K562 (cell line): ENCODE data around the gene MED13L. TPM values are rescaled to one million over a fixed set of nuclear protein-coding genes. Genes with fewer than 3 reads are reported as not detected.

Experiments
- ATAC-seq: fragments of 200-7000 bp; cut with Tn5 transposase; 3 replicates; pipeline ENCODE4 v1.9.1; 2020; ENCODE audit warnings: moderate library complexity
- BruUV-seq: library from RNA; stranded (reverse); fragments of 400-500 nt; replicated peaks from 2 replicates; lab custom pipeline; 2021; lab: Mats Ljungman, UMichigan
- CTCF ChIA-PET: fragments of 300-600 bp; formaldehyde crosslinking; extraction: SDS; loops from one replicate; lab custom pipeline; 2021; ENCODE audit warnings: low intra/inter-chr PET ratio; lab: Yijun Ruan, JAX
- POLR2A ChIA-PET: fragments of 300-600, 350-650 bp; sonication (Branson Sonifier 250); formaldehyde crosslinking; extraction: SDS; loops from one replicate; lab custom pipeline; 2021; ENCODE audit warnings: antibody characterized with exemption, inconsistent platforms; lab: Yijun Ruan, JAX
- DNase-seq, 4 experiments: peaks; one replicate each; pipeline versions ENCODE4 v3.0.0 to v3.0.0-alpha.2; 2011 to 2018; ENCODE audit warnings: low spot score in 3 of 4, mixed read lengths in 3 of 4; ENCODE audit errors: extremely low read depth in 1 of 4
- FAIRE-seq: peaks from 2 replicates; lab custom pipeline; 2011; peaks lifted over from hg19 to GRCh38; lab: Jason Lieb, UNC
- H2AFZ ChIP-seq: 2 replicates; pipeline ENCODE4 v1.6.0; 2011; ENCODE audit warnings: low read depth, low read length, control low read depth, inconsistent platforms
- H3K27ac ChIP-seq: fragments of 200-600 bp; 3 replicates; pipeline ENCODE4 v1.8.0; 2011; ENCODE audit warnings: low read depth, mild to moderate bottlenecking, control low read depth, inconsistent platforms, low read length, moderate library complexity, mixed read lengths; ENCODE audit errors: extremely low read depth
- H3K27me3 ChIP-seq, 2 experiments: fragments of 300-600 bp in 1 of 2; 2 replicates in 1 of 2; 3 replicates in 1 of 2; pipeline versions ENCODE4 v1.6.0 to v1.8.0; 2011; ENCODE audit warnings: inconsistent platforms in 2 of 2, low read length in 2 of 2, mild to moderate bottlenecking in 1 of 2, mixed read lengths in 1 of 2, moderate library complexity in 1 of 2; ENCODE audit not compliant: control insufficient read depth in 2 of 2, insufficient read depth in 2 of 2
- H3K36me3 ChIP-seq: fragments of 300-600 bp; 3 replicates; pipeline ENCODE4 v1.8.0; 2011; ENCODE audit warnings: mild to moderate bottlenecking, low read length, inconsistent platforms; ENCODE audit not compliant: control insufficient read depth, insufficient read depth
- H3K4me1 ChIP-seq, 2 experiments: fragments of 200-600 bp in 1 of 2; replicated peaks in 1 of 2; 2 replicates in 1 of 2; 3 replicates in 1 of 2; pipeline versions ENCODE4 v1.5.1 to v1.8.0; 2011; ENCODE audit warnings: inconsistent platforms in 2 of 2, low read length in 2 of 2, mild to moderate bottlenecking in 1 of 2, mixed read lengths in 1 of 2, moderate library complexity in 1 of 2; ENCODE audit not compliant: control insufficient read depth in 2 of 2, insufficient read depth in 2 of 2
- H3K4me2 ChIP-seq: 2 replicates; pipeline ENCODE4 v1.6.1; 2011; ENCODE audit warnings: low read length, control low read depth, inconsistent platforms, mixed read lengths; ENCODE audit not compliant: insufficient read depth
- H3K4me3 ChIP-seq: fragments of 200-600 bp; sonication (generic), shearing (Covaris generic); 2 replicates; pipeline ENCODE4 v1.5.1; 2016; ENCODE audit warnings: control low read depth, inconsistent platforms
- H3K79me2 ChIP-seq: fragments of 200-600 bp; 3 replicates; pipeline ENCODE4 v1.8.0; 2011; ENCODE audit warnings: low read length, inconsistent platforms; ENCODE audit not compliant: control insufficient read depth, insufficient read depth
- H3K9ac ChIP-seq, 2 experiments: 2 replicates each; pipeline versions ENCODE4 v1.6.0 to v1.6.1; 2011; ENCODE audit warnings: low read depth in 2 of 2, low read length in 2 of 2, control low read depth in 1 of 2, inconsistent platforms in 1 of 2, mild to moderate bottlenecking in 1 of 2, mixed read lengths in 1 of 2; ENCODE audit not compliant: insufficient read depth in 1 of 2
- H3K9me1 ChIP-seq: one replicate; pipeline ENCODE4 v1.6.0; 2011; ENCODE audit warnings: inconsistent platforms, mild to moderate bottlenecking, low read length, moderate library complexity; ENCODE audit not compliant: control insufficient read depth, insufficient read depth
- H3K9me3 ChIP-seq: replicated peaks from 2 replicates; pipeline ENCODE4 v1.5.1; 2011; ENCODE audit warnings: low read depth, low read length, inconsistent platforms; ENCODE audit not compliant: control insufficient read depth, insufficient read depth
- H4K20me1 ChIP-seq: replicated peaks from 2 replicates; pipeline ENCODE4 v1.6.1; 2011; ENCODE audit warnings: low read length, inconsistent platforms, mixed read lengths; ENCODE audit not compliant: control insufficient read depth, insufficient read depth
- CBX3 ChIP-seq, 2 experiments: IDR thresholded peaks; 1 replicate in 1 of 2; 2 replicates in 1 of 2; pipeline ENCODE4 v1.6.1; 2012; ENCODE audit warnings: inconsistent platforms in 2 of 2, low read length in 2 of 2, borderline replicate concordance in 1 of 2, control low read depth in 1 of 2
- FOXK1 ChIP-seq: sonication (generic); formaldehyde crosslinking; IDR thresholded peaks from 2 replicates; pipeline ENCODE4 v1.8.0; 2022; ENCODE audit warnings: missing genetic modification reagents, mild to moderate bottlenecking, borderline replicate concordance
- GTF3C2 ChIP-seq: IDR thresholded peaks from 3 replicates; pipeline ENCODE4 v1.6.1; 2011; ENCODE audit warnings: borderline replicate concordance, mild to moderate bottlenecking, moderate library complexity; ENCODE audit not compliant: insufficient read length; ENCODE audit errors: extremely low read depth
- HNRNPH1 ChIP-seq: fragments of 200-400 bp; formaldehyde crosslinking; optimal IDR thresholded peaks from 2 replicates; pipeline ENCODE3; 2017; ENCODE audit warnings: low read depth, mild to moderate bottlenecking, low read length, moderate library complexity
- KLF13 ChIP-seq: fragments of 450-650 bp; IDR thresholded peaks from 2 replicates; pipeline ENCODE4 v1.6.1; 2016; ENCODE audit warnings: missing genetic modification characterization, low read depth, mild to moderate bottlenecking, missing compliant biosample characterization, moderate library complexity, borderline replicate concordance
- MYBL2 ChIP-seq, 2 experiments: fragments of 450-650 bp in 1 of 2; sonication (generic) in 1 of 2; formaldehyde crosslinking in 1 of 2; IDR thresholded peaks; 2 replicates each; pipeline versions ENCODE4 v1.6.1 to v1.8.1; 2017 to 2022; ENCODE audit warnings: borderline replicate concordance in 1 of 2, inconsistent platforms in 1 of 2, low read depth in 1 of 2, mild to moderate bottlenecking in 1 of 2, missing genetic modification reagents in 1 of 2, moderate library complexity in 1 of 2
- RBM15 ChIP-seq: fragments of 200-400 bp; formaldehyde crosslinking; IDR thresholded peaks from 2 replicates; pipeline ENCODE4 v1.6.1; 2018; ENCODE audit warnings: mild to moderate bottlenecking, low read length, moderate library complexity; ENCODE audit not compliant: insufficient read depth
- SOX6 ChIP-seq: fragments of 450-650 bp; IDR thresholded peaks from 2 replicates; pipeline ENCODE4 v1.6.1; 2014; ENCODE audit warnings: mild to moderate bottlenecking
- SP1 ChIP-seq: sonication (generic); formaldehyde crosslinking; IDR thresholded peaks from 2 replicates; pipeline ENCODE4 v1.8.1; 2022; ENCODE audit warnings: mild to moderate bottlenecking, missing genetic modification reagents
- TAF1 ChIP-seq: IDR thresholded peaks from 2 replicates; pipeline ENCODE4 v1.6.1; 2011; ENCODE audit warnings: mild to moderate bottlenecking, low read length, moderate library complexity; ENCODE audit not compliant: insufficient read depth, control insufficient read depth, severe bottlenecking; ENCODE audit errors: extremely low read depth
- XRCC4 ChIP-seq: IDR thresholded peaks from one replicate; pipeline ENCODE4 v1.6.1; 2011; ENCODE audit not compliant: insufficient read depth, insufficient read length; ENCODE audit errors: extremely low read depth
- ZEB2 ChIP-seq: fragments of 450-650 bp; IDR thresholded peaks from 2 replicates; pipeline ENCODE4 v1.6.1; 2016
- ZKSCAN8 ChIP-seq: fragments of 200-800 bp; sonication (Bioruptor generic); IDR thresholded peaks from 2 replicates; pipeline ENCODE4 v1.6.1; 2016; ENCODE audit warnings: missing genetic modification characterization, missing compliant biosample characterization
- ZNF143 ChIP-seq: sonication (generic); formaldehyde crosslinking; IDR thresholded peaks from 2 replicates; pipeline ENCODE4 v1.9.0; 2022; ENCODE audit warnings: mild to moderate bottlenecking, missing genetic modification reagents
- ZNF232 ChIP-seq: sonication (generic); formaldehyde crosslinking; IDR thresholded peaks from 2 replicates; pipeline ENCODE4 v1.8.0; 2022; ENCODE audit warnings: mild to moderate bottlenecking, missing genetic modification reagents
- WGBS: fragments of 100-300 bp; shearing (Covaris generic); methylation state at CpG from one replicate; pipeline ENCODE4 v1.1.6; 2016; ENCODE audit warnings: low coverage, mixed read lengths; ENCODE audit not compliant: insufficient coverage; ENCODE audit errors: missing lambda C conversion rate; 5-methylcytosine and 5-hydroxymethylcytosine counted together
- in situ Hi-C: fragments of 300-500 bp; cut with MboI; formaldehyde crosslinking; loops from 4 replicates; pipeline ENCODE4 v1.15.0; 2018; ENCODE audit warnings: inconsistent platforms, mixed read lengths
- intact Hi-C: fragments of 100-400 bp; cut with micrococcal nuclease; formaldehyde crosslinking; loops from 2 replicates; pipeline ENCODE4 v1.14.2; 2022
- polyA plus RNA-seq, 8 experiments: library from polyadenylated mRNA; depleted of rRNA in 4 of 8; stranded (reverse) in 5 of 8; unstranded in 3 of 8; fragments of >200 nt; fragmentation: Nextera tagmentation in 2 of 8; fragmentation: Illumina TruSeq in 1 of 8; extraction: Ambion mirVana in 2 of 8; extraction: Trizol in 1 of 8; gene quantifications; 2 replicates each; pipeline versions ENCODE4 v1.2.1 to v1.2.3, GENCODE V29; 2011 to 2014; ENCODE audit warnings: inconsistent platforms in 1 of 8, missing spikeins in 1 of 8
- total RNA-seq, 7 experiments: library from RNA; depleted of rRNA in 6 of 7; stranded (reverse); fragments of >200 nt in 6 of 7; fragmentation: Illumina TruSeq in 2 of 7; extraction: Trizol in 2 of 7; gene quantifications; 2 replicates each; pipeline versions ENCODE4 v1.2.1 to v1.2.3, GENCODE V29; 2011 to 2021; ENCODE audit warnings: low replicate concordance in 1 of 7
- TF ChIP-seq, protein P1 (sequence below): fragments of 450-650 bp; IDR thresholded peaks from 2 replicates; pipeline ENCODE4 v1.6.1; 2016

MED13L gene
- total and polyA plus RNA-seq, 9 of the 15 experiments (the other 6 are each of a cell fraction or from before 2014, with no cell fraction given) = 13.4 to 90.3 (median 36.9) TPM

DNA sequence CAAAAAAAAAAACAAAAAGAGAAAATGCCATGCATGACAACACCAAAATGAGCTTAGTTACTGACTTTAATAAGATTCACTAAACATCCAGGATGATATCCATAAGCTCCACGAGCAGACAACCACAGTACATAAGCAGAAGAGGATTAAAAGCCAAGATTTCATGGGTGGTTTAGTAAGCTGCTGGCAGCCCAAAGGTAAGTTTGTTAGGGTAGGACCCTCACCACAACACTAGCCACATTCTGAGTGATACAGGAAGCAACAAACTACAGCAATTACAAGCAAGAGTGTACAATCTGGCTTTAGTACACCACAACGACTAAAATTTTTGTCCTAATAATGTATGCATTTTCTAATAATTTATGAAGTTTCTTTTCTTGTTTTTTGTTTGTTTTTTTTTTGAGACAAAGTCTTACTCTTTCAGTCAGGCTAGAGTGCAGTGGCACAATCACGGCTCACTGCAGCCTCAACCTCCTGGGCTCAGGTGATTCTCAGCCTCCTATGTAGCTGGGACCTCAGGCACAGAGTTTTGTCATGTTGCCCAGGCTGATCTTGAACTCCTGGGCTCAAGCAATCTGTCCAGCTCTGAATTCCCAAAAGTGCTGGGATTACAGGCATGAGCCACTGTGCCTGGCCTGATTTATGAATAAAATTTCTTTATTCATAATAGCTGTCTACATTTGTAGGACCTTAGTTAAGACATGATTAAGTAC is 221.4 kb downstream of the MED13L start:
- TF ChIP-seq KLF13 (tag) = no peak
- no peak for TF ChIP-seq ZNF232 (CRISPR knock-in tag)
- no peak for TF ChIP-seq FOXK1
- no peak for TF ChIP-seq SOX6
- no peak for TF ChIP-seq MYBL2 (IDR thresholded peaks at IDR 0.05; ENCODE audit: low read depth)
- no peak for TF ChIP-seq MYBL2 (CRISPR knock-in tag; IDR thresholded peaks at IDR 0.05; ENCODE audit: borderline replicate concordance)
- TF ChIP-seq ZNF143 (CRISPR knock-in tag) = no peak
- no peak for TF ChIP-seq ZKSCAN8 (CRISPR knock-in tag)
- no peak for TF ChIP-seq CBX3 (IDR thresholded peaks at IDR 0.05; ENCODE audit: borderline replicate concordance in 1 of 2, low read length in 2 of 2)
- TF ChIP-seq GTF3C2 = no peak
- no peak for TF ChIP-seq RBM15
- TF ChIP-seq HNRNPH1 = no peak
- TF ChIP-seq SP1 (CRISPR knock-in tag) = no peak
- no peak for TF ChIP-seq ZEB2
- TF ChIP-seq TAF1 = no peak
- TF ChIP-seq XRCC4 = no peak
- TF ChIP-seq, protein P1, sequence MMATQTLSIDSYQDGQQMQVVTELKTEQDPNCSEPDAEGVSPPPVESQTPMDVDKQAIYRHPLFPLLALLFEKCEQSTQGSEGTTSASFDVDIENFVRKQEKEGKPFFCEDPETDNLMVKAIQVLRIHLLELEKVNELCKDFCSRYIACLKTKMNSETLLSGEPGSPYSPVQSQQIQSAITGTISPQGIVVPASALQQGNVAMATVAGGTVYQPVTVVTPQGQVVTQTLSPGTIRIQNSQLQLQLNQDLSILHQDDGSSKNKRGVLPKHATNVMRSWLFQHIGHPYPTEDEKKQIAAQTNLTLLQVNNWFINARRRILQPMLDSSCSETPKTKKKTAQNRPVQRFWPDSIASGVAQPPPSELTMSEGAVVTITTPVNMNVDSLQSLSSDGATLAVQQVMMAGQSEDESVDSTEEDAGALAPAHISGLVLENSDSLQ = no peak
- ATAC-seq (no peak), FAIRE-seq (no peak), DNase-seq (no peak)
- Histone ChIP-seq H3K9ac (no peak overlapping the region), H3K9me1 (no peaks in the 10 kb centered on the region), H3K4me3 (no peak overlapping the region), H3K79me2 (peaks cover 82% of the 10 kb centered on the region), H2AFZ (no peak overlapping the region), H3K36me3 (no peaks in the 10 kb centered on the region), H3K4me1 (peaks cover 0 to 5% of the 10 kb centered on the region in 2 experiments; a peak in 3 of 5 replicates), H3K4me2 (no peak overlapping the region), H4K20me1 (peaks cover 13% of the 10 kb centered on the region), H3K27me3 (no peaks in the 10 kb centered on the region), H3K9me3 (no peaks in the 10 kb centered on the region), H3K27ac (no peak overlapping the region)
- 57% methylated on average over 3 of the region's 3 CpGs for WGBS
- CTCF ChIA-PET = no interaction called here
- intact Hi-C loops (no loop called here), in situ Hi-C loops (no loop called here)
- BruUV-seq = no TSS peak
- POLR2A ChIA-PET = interaction anchor here (0.9 to 1.3 kb wide), 2 partner anchors 12 to 130 kb away, joined by 3 to 5 read pairs; no protein-coding TSS in a partner anchor
